Osteocyte (in vitro differentiated cells): ENCODE measurements around the gene SYNPO2. TPM values are rescaled to one million over a fixed set of nuclear protein-coding genes. Genes with fewer than 3 reads are reported as not detected.

ENCODE experiments used
- DNase-seq: peaks from one replicate; pipeline ENCODE4 v3.0.0; 2021; ENCODE audit warnings: mixed read lengths; ENCODE audit not compliant: unreplicated experiment; ENCODE audit errors: extremely low spot score
- H3K27ac Mint-ChIP-seq: one replicate; pipeline ENCODE4 v1.8.0; 2021; ENCODE audit warnings: mild to moderate bottlenecking, mixed read lengths; ENCODE audit not compliant: unreplicated experiment
- H3K27me3 Mint-ChIP-seq: one replicate; pipeline ENCODE4 v1.8.0; 2021; ENCODE audit warnings: mixed read lengths; ENCODE audit not compliant: unreplicated experiment
- H3K36me3 Mint-ChIP-seq: one replicate; pipeline ENCODE4 v1.8.0; 2021; ENCODE audit warnings: mixed read lengths; ENCODE audit not compliant: unreplicated experiment
- H3K4me1 Mint-ChIP-seq: one replicate; pipeline ENCODE4 v1.8.0; 2021; ENCODE audit warnings: mixed read lengths; ENCODE audit not compliant: unreplicated experiment
- H3K4me3 Mint-ChIP-seq: one replicate; pipeline ENCODE4 v1.8.0; 2021; ENCODE audit warnings: mild to moderate bottlenecking, moderate library complexity, mixed read lengths; ENCODE audit not compliant: unreplicated experiment
- H3K9me3 Mint-ChIP-seq: one replicate; pipeline ENCODE4 v1.8.0; 2021; ENCODE audit warnings: mixed read lengths; ENCODE audit not compliant: unreplicated experiment
- total RNA-seq: library from RNA; stranded (reverse); gene quantifications from 2 replicates; pipeline ENCODE4 v1.2.1, GENCODE V29; 2021
- TF ChIP-seq, protein P1 (sequence below): fragments of 200-600 bp; sonication (generic); IDR thresholded peaks from 2 replicates; pipeline ENCODE4 v1.5.0; 2021; ENCODE audit warnings: antibody characterized with exemption, mild to moderate bottlenecking, moderate library complexity

Gene SYNPO2
- total RNA-seq, 1 donor from 2014 or later: 4.1 TPM

DNA sequence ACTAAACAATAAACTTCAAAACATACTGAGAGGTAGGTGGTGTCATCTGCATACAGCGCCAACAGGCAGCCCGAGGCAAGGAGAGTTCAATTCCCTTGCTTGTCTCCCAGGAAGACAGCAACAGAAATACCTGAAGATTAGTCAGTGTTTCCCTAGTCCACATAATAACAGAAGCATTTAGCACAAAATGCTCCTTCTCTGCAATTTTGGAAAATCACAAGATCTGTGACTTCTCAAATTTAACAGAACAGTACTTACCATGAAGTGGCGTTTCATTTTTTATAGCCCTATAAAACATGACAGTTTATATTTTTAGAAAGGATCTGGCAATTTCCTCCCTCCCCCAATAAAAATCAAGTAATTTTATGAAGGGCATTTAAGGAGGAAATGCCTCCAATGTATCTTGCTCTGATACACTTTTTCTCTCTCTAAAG lies 179.9 kb downstream of the SYNPO2 start:
- Mint-ChIP-seq H3K36me3 (peaks cover 2% of the 10 kb centered on the region), H3K27me3 (no peaks in the 10 kb centered on the region), H3K9me3 (peaks cover 15% of the 10 kb centered on the region), H3K27ac (peak overlapping the region; percentile 33), H3K4me1 (peaks cover 16% of the 10 kb centered on the region), H3K4me3 (peak overlapping the region; percentile 8)
- no peak for DNase-seq
- TF ChIP-seq, protein P1, sequence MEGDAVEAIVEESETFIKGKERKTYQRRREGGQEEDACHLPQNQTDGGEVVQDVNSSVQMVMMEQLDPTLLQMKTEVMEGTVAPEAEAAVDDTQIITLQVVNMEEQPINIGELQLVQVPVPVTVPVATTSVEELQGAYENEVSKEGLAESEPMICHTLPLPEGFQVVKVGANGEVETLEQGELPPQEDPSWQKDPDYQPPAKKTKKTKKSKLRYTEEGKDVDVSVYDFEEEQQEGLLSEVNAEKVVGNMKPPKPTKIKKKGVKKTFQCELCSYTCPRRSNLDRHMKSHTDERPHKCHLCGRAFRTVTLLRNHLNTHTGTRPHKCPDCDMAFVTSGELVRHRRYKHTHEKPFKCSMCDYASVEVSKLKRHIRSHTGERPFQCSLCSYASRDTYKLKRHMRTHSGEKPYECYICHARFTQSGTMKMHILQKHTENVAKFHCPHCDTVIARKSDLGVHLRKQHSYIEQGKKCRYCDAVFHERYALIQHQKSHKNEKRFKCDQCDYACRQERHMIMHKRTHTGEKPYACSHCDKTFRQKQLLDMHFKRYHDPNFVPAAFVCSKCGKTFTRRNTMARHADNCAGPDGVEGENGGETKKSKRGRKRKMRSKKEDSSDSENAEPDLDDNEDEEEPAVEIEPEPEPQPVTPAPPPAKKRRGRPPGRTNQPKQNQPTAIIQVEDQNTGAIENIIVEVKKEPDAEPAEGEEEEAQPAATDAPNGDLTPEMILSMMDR: no peak

DNA sequence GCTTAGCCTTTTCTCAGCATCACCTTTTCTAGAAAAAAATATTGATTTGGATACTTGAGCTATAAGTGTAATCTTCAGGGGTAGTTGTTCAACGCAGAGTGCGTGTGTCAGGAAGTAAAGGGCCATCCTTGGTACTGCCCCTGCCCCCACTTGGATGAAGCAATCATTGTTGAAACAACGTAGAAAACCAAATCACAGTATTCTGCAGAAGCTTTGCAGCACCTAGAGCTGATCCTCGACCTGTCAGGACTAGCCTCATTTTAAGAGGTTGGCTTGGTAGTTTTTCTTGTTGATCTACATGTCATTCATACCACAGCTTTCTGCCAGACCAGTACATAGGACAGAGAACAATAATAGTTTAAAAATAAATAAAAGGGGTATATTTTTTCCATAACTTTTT lies 181.6 kb downstream of the SYNPO2 start:
- peaks cover 2% of the 10 kb centered on the region for H3K36me3 Mint-ChIP-seq
- H3K4me1 Mint-ChIP-seq: peaks cover 16% of the 10 kb centered on the region
- peaks cover 8% of the 10 kb centered on the region for H3K9me3 Mint-ChIP-seq
- H3K4me3 Mint-ChIP-seq: no peak overlapping the region
- no peaks in the 10 kb centered on the region for H3K27me3 Mint-ChIP-seq
- no peak overlapping the region for H3K27ac Mint-ChIP-seq
- TF ChIP-seq, protein P1: no peak
- no peak for DNase-seq

DNA sequence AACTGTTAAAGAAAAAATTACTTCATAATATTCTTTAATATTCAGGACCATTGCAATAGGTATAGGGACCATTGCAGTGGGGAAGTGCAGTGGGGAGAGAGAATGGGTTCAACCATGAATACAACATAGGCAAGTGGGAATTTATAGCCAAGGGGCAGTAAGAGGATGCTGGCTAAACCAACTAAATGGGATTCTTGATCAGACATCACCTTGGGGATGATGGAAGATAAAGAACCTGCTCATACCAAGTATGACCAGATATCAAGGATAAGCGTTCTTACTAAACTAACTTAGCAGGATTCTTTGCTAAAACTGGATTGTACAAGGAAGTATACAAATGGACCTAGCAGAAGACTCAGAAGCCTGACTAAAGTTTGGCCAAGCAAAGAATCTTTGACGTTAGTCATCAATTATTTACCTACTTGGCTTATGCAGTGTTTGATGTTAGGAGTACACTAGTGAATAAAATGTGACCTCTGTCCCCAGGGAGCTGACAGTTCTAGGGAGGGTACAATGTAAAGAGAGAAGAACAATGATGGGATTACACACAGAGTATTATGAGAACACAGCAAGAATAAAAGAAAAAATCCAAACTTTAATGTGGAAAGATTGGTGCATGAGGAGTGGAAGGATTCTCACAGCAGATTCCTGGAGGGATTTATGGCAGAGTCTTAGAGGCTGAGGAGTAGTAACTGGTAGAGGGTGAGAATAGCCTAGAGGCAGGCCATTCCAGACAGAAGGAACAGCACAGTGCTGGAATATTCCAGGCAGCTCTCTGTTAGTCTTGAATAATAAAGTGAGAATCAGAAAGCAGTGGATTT lies 192.3 kb downstream of the SYNPO2 start:
- TF ChIP-seq, protein P1: no peak
- peaks cover 8% of the 10 kb centered on the region for H3K9me3 Mint-ChIP-seq
- DNase-seq: no peak
- no peak overlapping the region for H3K4me3 Mint-ChIP-seq
- no peaks in the 10 kb centered on the region for H3K36me3 Mint-ChIP-seq
- H3K4me1 Mint-ChIP-seq: peaks cover 5% of the 10 kb centered on the region
- H3K27me3 Mint-ChIP-seq: no peaks in the 10 kb centered on the region
- H3K27ac Mint-ChIP-seq: no peak overlapping the region

DNA sequence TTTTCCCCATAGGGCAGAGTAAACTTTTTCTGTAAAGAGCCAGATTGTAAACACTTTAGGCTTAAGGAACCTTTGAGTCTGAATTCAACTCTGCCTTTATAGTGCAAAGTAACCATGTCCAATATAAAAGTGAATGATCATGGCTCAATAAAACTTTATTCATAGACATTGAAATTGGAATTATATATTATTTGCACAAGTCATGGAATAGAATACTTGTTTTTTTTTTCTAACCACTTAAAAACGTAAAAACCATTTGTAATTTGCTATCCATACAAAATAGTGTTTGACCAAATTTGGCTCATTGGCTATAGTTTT lies 192.8 kb downstream of the SYNPO2 start:
- H3K4me1 Mint-ChIP-seq: peaks cover 5% of the 10 kb centered on the region
- TF ChIP-seq, protein P1: no peak
- no peak for DNase-seq
- H3K4me3 Mint-ChIP-seq: no peak overlapping the region
- H3K27ac Mint-ChIP-seq: no peak overlapping the region
- H3K27me3 Mint-ChIP-seq: no peaks in the 10 kb centered on the region
- peaks cover 8% of the 10 kb centered on the region for H3K9me3 Mint-ChIP-seq
- no peaks in the 10 kb centered on the region for H3K36me3 Mint-ChIP-seq

DNA sequence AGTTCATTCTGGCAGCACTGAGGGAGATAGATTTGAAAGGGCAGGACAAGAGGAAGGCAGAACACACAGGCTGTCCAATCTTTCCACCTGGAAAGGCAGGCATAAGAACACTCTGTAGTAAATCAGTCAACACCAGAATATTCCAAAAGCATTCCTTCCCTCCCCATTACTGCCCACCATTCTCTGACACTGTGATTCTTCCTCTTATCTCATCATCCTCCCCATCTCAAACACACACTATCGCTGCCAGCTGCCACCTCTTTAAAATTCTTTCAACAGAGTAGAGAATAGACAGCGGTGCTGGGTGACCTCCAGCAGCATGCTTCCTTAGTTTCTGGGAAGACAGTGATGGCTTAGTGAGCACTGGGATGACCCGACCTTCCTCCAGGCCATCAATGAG lies 193.3 kb downstream of the SYNPO2 start:
- no peak overlapping the region for H3K4me3 Mint-ChIP-seq
- DNase-seq: no peak
- H3K36me3 Mint-ChIP-seq: no peaks in the 10 kb centered on the region
- peaks cover 5% of the 10 kb centered on the region for H3K4me1 Mint-ChIP-seq
- peaks cover 8% of the 10 kb centered on the region for H3K9me3 Mint-ChIP-seq
- H3K27ac Mint-ChIP-seq: no peak overlapping the region
- no peaks in the 10 kb centered on the region for H3K27me3 Mint-ChIP-seq
- TF ChIP-seq, protein P1: no peak
